HG02938 (cell line): ENCODE results near the gene MRPL22.
"Not testable (repeated sequence)": the region's sequence is repeated elsewhere in the genome, so short reads cannot be mapped to it uniquely, and the experiment has no call there.

Experiments used
- ATAC-seq: cut with Tn5 transposase; IDR thresholded peaks from one replicate; pipeline ENCODE4 v1.9.1; 2021; ENCODE audit warnings: mild to moderate bottlenecking, moderate library complexity; ENCODE audit not compliant: unreplicated experiment

MRPL22 gene

DNA sequence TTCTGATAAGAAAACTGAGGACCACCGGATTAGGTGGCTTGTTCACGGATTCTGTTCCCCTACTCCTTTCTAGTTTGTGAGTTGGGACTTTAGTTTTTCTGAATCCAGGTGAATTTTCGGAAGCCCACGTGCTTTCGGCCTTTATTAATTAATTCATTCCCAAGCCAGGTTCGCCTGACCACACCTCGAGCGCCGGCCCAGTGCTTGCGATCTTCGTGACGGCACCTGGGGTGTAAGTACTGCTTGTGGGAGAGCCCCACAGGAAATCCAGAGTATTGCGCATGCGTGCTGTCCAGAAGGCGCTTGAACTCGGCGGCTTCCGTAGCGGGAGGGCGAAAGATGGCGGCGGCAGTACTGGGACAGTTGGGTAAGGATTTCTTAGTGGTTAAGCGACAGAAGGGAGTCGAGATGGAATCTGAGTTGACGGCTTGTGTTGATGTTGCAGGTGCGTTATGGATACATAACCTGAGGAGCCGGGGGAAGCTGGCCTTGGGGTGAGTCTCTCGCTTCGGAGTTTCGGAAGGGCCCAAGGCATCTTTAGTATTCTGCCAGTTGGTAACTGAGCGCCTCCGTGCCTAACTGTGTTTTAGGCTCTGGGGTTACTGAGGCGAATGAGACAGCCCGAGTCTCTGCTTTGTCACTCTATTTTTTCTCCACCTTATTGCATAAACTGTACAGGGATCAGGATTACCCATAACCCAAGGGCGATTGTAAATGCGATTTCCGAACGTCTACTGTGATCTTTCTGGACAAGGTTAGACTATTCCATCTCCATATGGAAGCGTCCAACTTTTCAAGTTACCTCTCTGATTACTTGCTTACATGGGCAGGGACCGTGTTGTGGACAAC lies at the start of gene MRPL22:
TSS of gene MRPL22 (plus strand) at position 302 of the 849 bp plus-strand sequence. CDS start at position 340, 38 bp downstream.
- ATAC-seq, result peak; percentile 41

DNA sequence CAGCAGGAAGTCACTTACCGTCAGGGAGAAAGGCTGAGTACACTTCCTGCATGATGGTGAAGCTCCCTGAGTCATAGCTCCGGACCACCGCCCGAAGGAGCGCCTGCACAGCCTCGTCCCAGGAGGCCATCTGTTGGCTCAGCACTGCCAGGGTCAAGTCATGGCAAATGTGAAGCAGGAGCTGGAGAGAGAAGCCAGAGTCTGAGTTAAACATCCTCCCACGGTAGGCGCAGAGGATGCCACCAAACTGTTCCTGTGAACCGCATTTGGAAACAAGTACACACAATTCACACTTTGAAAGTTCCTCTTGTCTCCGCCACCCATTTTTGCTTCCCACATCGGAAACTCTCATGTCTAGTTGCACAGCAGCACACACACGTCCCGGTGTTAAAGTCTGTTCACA lies 48.5 kb upstream of the MRPL22 start:
- no peak for ATAC-seq

- no peak for ATAC-seq
These were observed 47.5 kb upstream of the MRPL22 start for GRCh38 chr5:154893381-154893780.

GRCh38 chr5:154895606-154896561 lies 45.0 kb upstream of the MRPL22 start:
- ATAC-seq, result no peak

GRCh38 chr5:154896562-154897165 lies 44.2 kb upstream of the MRPL22 start:
- no peak for ATAC-seq

DNA sequence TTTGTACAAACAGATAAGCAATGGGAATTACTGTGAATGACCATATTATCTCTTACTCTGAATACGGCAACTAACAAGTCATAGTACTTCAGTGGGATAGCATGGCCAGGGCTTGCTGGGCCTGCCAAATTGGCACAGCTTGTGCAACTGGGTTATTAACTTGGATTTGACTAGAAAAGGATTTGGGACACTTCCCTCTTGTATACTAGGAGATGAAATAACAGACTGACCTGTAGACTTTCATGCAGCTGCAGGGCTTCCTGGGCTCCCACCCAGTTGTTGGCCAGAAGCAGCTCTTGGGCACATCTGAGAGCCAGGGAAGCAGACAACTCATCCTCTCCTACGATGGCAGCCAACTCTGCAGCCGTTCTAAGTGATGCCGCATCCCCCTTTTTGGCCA lies 42.7 kb upstream of the MRPL22 start:
- ATAC-seq, result no peak

- ATAC-seq, result no peak
These were observed 41.6 kb upstream of the MRPL22 start for GRCh38 chr5:154899151-154899816.

DNA sequence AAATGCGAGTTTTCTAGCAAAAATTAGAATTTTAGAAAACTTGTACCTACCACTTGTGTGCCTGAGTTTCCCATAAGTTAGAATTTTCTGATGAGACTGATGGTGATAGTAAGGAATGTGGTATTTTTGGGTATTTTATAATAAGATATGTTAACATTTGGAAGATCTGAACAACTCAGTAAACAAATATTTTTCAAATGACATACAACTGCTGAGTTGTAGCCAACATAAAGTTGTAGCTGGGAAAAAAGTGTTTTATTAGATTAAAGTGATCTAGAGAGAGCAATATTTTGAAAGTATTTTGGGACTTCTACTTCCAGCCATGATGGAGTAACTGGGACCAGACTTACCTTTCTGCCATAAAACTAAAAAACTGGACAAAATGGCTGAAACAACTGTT lies 40.8 kb upstream of the MRPL22 start:
- ATAC-seq, result no peak

GRCh38 chr5:154901276-154901675 lies 39.6 kb upstream of the MRPL22 start:
- ATAC-seq, result no peak

DNA sequence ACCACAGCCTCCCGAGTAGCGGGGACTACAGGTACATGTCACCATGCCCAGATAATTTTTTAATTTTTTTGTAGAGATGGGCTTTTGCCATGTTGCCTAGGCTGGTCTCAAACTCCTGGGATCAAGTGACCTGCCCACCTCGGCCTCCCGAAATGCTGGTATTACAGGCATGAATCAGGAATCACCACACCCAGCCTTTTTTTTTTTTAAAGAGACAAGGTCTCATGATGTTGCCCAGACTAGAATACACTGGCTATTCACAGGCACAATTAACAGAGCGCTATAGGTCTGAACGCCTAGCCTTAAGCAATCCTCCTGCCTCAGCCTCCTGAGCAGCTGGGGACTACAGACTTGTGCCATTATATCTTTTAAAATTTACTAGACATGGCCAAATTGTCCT lies 39.0 kb upstream of the MRPL22 start:
- no peak for ATAC-seq

GRCh38 chr5:154905601-154906000 lies 35.3 kb upstream of the MRPL22 start:
- not testable (repeated sequence) for ATAC-seq

DNA sequence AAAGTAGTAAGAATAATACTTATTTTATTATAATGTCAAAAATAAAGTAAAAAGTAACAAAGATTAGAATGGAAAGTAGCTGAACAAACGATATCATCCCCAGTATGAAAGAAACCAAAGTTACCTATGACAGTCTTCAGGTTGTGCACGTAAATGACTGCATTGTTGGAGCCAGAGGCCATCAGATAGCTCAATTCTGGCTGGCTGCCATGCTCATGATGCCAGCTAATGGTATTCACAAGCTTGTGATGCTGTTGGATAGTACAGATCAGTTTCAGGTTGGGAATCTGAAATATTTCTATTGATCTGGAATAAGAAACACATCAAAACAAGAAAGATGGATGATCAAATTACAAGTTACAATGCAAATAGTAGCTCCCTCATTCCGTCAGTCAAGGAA lies 24.0 kb upstream of the MRPL22 start:
- no peak for ATAC-seq

GRCh38 chr5:154917757-154918156 lies 23.1 kb upstream of the MRPL22 start:
- ATAC-seq, result no peak

DNA sequence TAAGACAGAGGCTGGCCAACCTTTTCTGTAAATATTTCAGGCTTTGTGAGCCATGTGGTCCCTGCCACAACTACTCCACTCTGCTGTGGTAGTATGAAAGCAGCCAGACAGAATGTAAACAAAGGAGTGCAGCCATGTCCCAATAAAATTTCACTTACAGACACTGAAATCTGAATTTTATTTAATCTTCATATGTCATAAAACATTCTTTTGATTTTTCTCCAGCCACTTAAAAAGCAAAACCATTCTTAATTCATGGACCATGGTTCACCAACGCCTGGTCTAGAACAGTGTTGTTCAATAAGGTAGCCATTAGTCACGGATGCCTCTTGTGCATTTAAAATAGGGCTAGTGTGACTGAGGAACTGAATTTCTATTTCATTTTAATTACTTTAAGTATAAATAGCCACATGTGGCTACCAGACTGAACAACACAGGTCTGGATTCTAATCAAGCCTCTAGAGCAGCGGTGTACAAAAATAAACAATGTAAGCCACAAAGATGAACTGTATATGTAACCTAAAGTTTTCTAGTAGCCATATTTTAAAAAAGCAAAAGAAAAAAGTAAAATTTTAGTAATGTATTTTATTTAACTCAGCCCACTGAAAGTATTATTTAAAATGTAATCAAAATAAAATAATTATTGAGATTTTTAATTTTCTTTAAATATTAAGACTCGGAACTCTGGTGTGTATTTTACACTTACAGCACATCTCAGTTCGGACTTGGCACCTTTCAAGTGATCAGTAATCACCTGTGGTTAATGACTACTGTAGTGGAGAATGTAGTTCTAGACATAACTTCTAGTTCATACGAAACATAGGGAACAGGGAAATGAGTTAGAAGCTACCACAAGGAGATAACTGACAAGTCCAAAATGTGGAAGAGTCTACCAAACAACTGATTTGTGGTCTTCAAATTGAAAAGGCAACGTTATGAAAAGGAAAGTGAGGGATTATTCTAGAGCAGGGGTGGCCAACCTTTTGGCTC lies 17.1 kb upstream of the MRPL22 start:
- no peak for ATAC-seq

DNA sequence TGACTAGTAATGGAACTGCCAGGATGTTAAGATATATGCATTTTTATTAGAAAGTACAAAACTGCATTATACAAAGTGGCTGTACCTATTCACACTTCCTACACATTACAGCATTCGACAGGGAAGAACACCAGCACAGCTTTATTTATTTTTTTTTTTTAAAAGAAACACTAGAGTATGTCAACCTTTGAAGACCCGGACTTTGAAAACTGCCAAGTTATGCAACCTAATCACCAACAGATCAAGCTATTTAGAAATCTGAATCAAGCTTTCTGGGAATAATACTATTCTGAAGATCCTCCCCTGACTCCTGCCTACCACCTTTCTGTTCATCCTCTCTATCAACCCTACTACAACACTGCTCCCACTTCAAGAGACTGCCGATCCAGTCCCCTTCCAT lies 7.3 kb upstream of the MRPL22 start:
- no peak for ATAC-seq

GRCh38 chr5:154934881-154935280 lies 6.0 kb upstream of the MRPL22 start:
- ATAC-seq, result no peak

DNA sequence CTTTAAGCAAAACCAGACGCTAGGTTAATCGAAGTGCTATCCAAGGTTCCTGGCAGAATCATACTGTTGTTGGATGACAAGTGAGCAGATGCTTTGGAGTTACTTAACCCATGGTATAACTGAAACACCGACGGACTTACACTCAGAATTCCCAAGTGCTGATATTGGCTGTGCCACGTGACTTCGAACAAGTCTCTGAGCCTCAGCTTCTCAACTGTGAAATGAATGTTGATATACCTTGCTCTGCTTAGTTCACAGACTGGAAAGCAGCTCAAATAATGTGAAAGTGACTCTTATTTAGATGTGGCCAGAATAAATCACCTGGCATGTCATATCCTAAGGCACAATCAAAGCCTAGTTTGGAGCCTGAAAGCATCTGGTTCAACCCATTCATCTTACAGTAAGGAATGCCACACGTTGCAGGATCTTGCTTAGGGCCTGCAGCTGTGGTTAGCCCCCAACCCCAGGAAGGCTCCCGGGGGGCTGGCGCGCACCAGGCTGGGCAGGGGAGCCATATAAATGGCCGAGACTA lies 3.6 kb upstream of the MRPL22 start:
- no peak for ATAC-seq

DNA sequence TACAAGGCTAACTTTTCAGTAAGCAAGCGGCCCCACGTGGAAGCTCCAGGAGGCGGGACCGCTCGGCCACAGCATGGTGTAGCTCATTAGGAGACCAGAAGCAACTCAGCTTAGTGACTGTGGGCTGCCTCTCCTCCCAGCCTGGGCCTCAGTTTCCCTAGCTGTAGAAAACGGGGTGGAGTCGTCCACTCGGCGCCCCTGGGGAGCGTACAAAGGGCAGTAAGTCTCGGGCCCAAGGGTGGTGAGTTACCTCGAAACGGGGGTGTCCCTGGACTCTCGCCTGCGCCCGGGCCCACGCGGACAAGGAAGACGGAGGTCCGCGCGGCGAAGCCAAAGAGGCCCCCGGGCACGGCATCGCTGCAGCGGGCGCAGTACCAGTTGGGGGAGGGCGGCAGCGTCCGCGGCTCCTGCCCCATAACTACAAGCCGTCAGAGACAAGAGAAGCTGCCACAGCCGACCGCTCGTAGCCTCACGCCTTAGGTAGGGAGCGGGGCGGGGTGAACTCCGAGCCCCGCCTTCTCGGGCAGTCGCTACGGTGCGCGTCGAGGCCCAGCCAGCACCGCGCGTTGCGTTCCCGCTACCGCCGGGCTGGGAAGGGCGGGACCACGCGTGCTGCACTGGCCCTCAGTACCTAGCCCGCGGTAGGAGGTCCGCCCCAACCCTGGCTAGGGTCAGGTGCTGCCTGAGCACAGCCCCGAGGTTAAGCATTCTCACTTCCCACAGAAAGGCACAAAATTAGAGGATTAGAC lies 3.0 kb upstream of the MRPL22 start, which contains the start of gene GEMIN5:
TSS of gene GEMIN5 (minus strand) at position 494 of the 749 bp plus-strand sequence. CDS start at position 416, 78 bp downstream.
- peak; percentile 82 for ATAC-seq
